HG03045 (cell line): ENCODE data around the gene ERC1.
"Not testable (repeated sequence)": the region's sequence is repeated elsewhere in the genome, so short reads cannot be mapped to it uniquely, and the experiment has no call there.

Source experiments
- ATAC-seq: cut with Tn5 transposase; IDR thresholded peaks from one replicate; pipeline ENCODE4 v1.9.1; 2021; ENCODE audit warnings: mild to moderate bottlenecking, moderate library complexity; ENCODE audit not compliant: unreplicated experiment

ERC1 gene

GRCh38 chr12:1213618-1214205 is 222.7 kb downstream of the ERC1 start:
- ATAC-seq = no peak

GRCh38 chr12:1216560-1216959 is 225.5 kb downstream of the ERC1 start:
- ATAC-seq = no peak

DNA sequence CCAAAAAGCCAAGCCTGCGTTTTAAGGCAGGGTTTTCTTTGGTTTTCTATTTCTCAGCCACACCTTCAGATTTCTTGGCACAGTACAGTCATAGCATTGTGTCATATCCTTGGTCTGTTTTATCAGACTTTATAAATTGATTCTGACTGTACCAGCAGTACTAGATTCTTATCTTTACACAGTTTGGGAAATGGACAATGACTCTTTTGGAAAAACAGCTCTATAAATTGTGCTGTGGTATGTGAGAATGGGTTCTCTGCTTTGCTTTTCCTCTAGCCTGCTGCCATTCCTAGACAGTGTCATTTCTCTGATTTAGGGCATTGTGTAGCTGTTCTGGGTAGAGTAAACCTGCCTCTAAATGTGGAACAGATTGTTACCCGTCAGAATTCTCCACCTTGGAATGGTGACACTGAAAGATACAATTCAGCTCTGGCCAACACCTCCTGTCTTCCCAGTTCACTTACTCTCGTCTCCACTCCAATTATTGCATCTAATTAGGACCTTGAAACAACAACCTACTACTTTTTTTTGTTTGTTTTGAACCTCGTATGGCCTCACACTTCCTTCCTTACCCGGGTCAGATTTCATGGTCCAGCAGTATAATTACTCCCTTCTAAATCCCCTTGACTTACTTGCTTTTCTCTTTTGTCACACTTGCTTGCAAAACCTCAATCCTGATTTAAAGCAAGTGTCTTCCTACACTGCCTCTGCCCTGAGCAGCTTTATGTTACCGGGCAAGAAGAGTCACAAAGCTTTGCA is 226.3 kb downstream of the ERC1 start:
- no peak for ATAC-seq

GRCh38 chr12:1218369-1218768 is 227.3 kb downstream of the ERC1 start:
- ATAC-seq = no peak

GRCh38 chr12:1220127-1221092 is 229.4 kb downstream of the ERC1 start:
- ATAC-seq = no peak

DNA sequence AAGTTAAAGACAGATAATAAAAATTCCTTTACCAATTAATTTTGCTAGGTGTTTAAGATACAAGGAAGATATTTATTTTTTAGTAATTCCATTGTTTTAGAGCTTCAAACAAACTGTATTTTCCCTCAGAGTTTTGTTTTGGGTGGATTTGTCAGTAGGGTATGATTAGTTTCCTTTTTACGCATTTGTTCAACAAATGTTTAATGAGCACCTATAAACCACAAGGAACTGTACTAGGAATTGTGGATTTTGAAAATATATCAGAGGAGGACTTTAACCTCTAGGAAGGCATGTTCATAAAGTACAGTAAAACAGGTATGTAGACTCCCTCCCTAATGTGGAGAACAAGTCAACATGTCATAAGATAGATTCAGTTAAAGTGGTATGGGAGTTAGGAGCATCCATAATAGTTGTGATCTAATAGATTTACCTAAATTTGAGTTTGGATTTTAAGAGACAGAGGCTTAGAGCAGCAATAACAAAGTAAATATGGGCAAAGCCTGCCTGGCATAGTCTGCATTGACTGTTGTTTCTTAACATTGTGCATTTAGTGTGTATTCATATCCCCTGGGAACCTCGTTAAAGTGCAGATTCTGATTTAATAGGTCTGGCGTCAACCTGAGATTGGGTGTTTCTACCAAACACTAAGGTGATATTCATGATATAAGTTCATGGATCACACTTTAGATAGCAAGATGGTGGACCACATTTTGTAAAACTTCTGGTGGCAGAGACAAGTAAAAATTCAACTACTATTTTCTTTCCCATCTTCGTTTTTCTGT is 232.0 kb downstream of the ERC1 start:
- ATAC-seq = no peak

DNA sequence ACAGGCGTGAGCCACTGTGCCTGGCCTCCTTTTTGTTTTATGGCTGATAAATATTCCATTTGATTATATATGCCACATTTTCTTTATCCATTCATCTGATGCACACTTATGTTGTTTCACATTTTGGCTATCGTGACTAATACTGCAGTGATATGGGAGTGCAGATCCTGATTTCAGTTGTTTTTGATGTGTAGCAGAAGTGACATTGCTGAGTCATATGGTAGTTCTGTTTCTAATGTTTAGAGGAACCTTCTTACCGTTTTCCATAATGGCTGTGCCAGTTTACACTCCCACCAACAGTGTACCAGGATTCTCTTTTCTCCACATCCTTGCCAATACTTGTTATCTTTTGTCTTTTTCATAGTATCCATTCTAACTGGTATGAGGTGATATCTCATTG is 235.9 kb downstream of the ERC1 start:
- no peak for ATAC-seq

DNA sequence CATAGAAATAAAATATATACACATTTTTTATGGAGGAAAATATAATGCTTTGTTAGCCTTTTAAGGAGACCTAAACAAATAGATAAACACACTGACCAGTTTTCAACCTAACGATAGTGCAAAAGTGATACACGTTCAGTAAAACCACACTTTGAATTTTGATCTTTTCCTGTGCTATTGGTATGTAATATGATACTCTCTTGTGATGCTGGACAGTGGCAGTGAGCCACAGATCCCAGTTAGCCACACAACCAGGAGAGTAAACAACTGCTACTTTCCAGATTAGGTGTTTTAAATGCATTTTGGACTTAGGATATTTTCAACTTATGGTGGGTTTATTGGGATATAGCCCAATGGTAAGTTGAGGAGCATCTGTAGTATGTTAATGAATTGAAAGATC is 243.1 kb downstream of the ERC1 start:
- no peak for ATAC-seq

GRCh38 chr12:1246637-1247036 is 255.6 kb downstream of the ERC1 start:
- no peak for ATAC-seq

DNA sequence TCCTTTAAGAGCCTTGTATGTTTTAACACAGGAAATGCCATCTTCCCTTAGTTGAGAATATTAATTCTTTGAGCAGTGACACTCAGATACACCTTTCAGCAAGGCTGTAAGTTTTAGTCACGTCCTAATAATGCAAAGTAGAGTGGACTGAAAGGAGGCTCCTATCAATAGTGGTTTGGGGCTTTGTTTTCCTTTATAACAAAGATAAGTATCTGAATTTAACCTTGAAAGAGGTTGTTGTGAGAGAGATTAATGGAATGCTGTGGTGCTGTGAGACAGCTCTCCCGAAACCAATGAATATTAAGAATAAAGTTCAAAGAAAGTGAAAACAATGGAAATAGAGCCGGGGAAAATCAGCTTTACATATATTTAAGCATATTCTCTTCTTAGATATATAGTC is 259.6 kb downstream of the ERC1 start:
- ATAC-seq = no peak

DNA sequence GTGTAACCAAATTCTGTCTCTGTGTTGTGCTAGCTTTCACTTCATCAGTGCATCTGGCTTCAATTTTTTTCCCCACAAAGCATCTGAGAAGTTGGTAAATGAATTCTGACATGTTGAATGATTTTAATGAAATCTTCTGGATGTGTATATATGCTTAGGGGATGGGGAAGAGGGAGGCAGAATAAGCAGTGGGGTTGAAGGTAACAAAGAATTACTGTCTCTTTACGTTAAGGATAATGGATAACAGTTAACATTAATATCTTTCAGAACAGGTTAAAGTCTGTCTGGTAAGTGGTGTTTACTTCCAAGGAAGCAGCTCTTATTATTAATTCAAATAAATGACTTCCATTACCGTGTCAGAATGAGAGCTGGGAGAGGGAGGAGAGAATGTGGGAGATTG is 261.7 kb downstream of the ERC1 start:
- no peak for ATAC-seq

DNA sequence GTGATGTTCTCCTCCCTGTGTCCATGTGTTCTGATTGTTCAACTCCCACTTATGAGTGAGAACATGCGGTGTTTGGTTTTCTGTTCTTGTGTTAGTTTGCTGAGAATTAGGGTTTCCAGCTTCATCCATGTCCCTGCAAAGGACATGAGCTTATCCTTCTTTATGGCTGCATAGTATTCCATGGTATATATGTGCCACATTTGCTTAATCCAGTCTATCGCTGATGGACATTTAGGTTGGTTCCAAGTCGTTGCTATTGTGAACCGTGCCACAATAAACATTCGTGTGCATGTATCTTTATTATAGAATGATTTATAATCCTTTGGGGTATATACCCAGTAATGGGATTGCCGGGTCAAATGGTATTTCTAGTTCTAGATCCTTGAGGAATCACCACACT is 264.1 kb downstream of the ERC1 start:
- not testable (repeated sequence) for ATAC-seq

- not testable (repeated sequence) for ATAC-seq
Measured at GRCh38 chr12:1255854-1256253, 264.8 kb downstream of the ERC1 start.

GRCh38 chr12:1256285-1256684 is 265.3 kb downstream of the ERC1 start:
- no peak for ATAC-seq

DNA sequence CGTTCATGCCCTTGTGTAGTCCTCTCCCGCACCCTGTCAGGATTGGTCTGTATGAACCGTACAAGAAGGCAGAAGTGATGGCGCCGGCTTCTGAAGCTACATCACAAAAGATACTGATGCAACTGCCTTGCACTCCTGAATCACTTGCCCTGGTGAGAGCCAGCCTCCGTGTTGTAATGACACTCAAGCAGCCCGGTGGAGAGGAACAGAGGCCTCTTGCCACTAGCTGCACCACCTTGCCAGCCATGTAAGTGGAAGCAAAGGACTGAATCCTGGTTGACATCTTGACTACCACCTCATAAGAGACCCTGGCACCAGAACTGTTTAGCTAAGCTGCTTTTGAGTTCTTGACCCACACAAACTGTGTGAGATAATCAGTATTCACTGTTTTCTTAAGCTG is 266.0 kb downstream of the ERC1 start:
- no peak for ATAC-seq

DNA sequence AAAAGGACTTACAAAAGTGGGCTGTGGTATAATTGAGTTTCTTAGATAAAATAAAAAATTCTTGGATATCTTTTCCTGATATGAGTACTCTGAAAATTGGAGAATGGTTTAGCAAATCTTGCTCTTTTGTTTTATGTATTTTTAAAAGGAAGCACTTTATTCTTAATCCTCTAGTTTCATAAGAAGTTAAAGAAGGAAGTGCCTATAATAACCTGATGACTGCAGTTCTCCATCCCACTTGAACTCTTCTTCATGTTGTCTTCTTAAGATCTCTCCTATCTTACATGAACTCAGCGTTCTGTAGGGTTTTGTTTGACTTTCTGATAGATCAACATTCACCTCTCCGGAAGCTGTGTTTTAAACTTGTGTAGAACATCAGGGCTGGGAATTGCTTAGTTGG is 271.0 kb downstream of the ERC1 start:
- ATAC-seq = no peak

GRCh38 chr12:1267243-1267642 is 276.2 kb downstream of the ERC1 start:
- no peak for ATAC-seq

DNA sequence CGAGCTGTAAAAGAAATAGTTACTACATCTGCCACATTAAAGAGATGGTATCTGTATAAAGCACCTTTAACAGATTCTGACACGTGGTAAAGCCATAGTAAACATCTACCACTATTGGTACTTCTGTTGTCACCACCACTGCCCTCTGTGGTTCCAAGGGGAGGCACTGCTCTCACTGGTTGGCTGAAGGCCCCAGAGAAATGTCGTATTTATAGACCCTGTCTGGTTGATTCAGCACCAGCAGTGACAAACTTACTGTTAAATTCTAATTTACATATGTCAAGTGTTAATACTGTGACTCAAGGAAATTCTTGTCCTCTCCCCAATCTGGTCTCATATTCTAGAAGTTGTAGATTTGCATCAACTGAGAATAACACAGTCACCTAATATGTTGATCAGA is 281.1 kb downstream of the ERC1 start:
- no peak for ATAC-seq

DNA sequence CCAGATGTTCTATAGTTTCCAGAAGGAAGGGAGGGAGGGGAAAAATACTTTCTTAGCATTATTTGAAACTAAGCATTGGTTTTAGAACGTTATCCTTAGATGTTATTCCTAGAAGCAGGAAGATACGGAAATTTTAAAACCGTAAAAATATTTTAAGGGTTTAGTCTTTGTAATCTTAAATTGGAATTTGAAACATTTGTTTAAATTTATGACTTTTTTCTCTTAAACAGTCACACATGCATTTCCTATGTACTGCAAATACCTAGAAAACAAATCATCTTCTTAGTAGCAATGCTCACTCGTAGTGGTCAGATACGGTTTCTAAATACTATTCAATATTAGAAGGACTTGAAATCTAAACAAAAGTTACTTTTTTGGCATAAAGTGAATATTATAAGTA is 282.0 kb downstream of the ERC1 start:
- no peak for ATAC-seq

- no peak for ATAC-seq
Measured at GRCh38 chr12:1277905-1278304, 286.9 kb downstream of the ERC1 start.

DNA sequence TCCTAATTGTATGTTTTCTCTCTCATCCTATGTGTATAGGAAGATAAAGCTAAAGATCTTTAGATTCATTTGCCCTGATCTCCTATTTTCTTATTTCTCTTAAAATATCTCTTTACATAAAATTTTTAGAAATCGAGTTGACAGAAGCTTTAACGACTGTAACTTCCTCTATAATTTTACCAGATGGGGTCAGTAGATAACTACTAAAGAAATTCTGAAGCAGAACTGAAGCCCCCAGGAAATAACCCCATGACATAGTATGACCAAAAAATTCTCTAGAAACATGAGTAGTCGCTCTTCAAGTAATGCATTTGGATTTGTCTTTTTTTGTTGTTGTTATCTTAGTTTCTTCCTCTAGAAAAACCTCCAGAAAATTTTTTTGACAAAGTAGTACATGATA is 288.0 kb downstream of the ERC1 start:
- no peak for ATAC-seq
